GM12878 (cell line): ENCODE measurements around the gene PPP1CA. TPM values are rescaled to one million over a fixed set of nuclear protein-coding genes. Genes with fewer than 3 reads are reported as not detected.
A peak's percentile ranks its signal among the peaks of the same experiment; 100 is the strongest.

Experiments used
- BHLHE40 ChIP-seq, 2 experiments: fragments of 450-650 bp in 1 of 2; IDR thresholded peaks; 2 replicates each; pipeline ENCODE4 v1.6.1; 2011 to 2017; ENCODE audit warnings: low read depth in 2 of 2, borderline replicate concordance in 1 of 2, improper control_type of control experiment in 1 of 2, low read length in 1 of 2, mild to moderate bottlenecking in 1 of 2
- CHD1 ChIP-seq: IDR thresholded peaks from 2 replicates; pipeline ENCODE4 v1.6.1; 2012; ENCODE audit warnings: low read depth, low read length, improper control_type of control experiment
- HDGF ChIP-seq: fragments of 450-650 bp; IDR thresholded peaks from 2 replicates; pipeline ENCODE4 v1.6.1; 2016; ENCODE audit warnings: antibody characterized with exemption
- IKZF1 ChIP-seq: fragments of 450-650 bp; conservative IDR thresholded peaks from 2 replicates; pipeline ENCODE4 v1.6.1; 2017; ENCODE audit warnings: antibody characterized with exemption, mild to moderate bottlenecking
- NFYB ChIP-seq: IDR thresholded peaks from 2 replicates; pipeline ENCODE4 v1.6.1; 2011; ENCODE audit warnings: low read depth, mild to moderate bottlenecking, low read length, improper control_type of control experiment, moderate library complexity; ENCODE audit not compliant: insufficient read depth
- PKNOX1 ChIP-seq: fragments of 450-650 bp; IDR thresholded peaks from 2 replicates; pipeline ENCODE4 v1.6.1; 2016; ENCODE audit warnings: mild to moderate bottlenecking
- polyA plus RNA-seq, 11 experiments: library from polyadenylated mRNA; depleted of rRNA in 4 of 11; unstranded in 6 of 11; stranded (reverse) in 5 of 11; fragments of >200 nt; fragmentation: Nextera tagmentation in 4 of 11; fragmentation: Illumina TruSeq in 1 of 11; extraction: Ambion mirVana in 4 of 11; extraction: Trizol in 1 of 11; gene quantifications; 1 replicate in 1 of 11; 2 replicates in 10 of 11; pipeline versions ENCODE4 v1.2.1 to v1.2.3, GENCODE V29; 2011 to 2016; ENCODE audit warnings: inconsistent platforms in 2 of 11, missing spikeins in 2 of 11, low read depth in 1 of 11
- total RNA-seq, 4 experiments: library from RNA; depleted of rRNA in 3 of 4; stranded (reverse); fragments of >200 nt in 3 of 4; fragmentation: Illumina TruSeq in 1 of 4; extraction: Trizol in 1 of 4; gene quantifications; 2 replicates each; pipeline versions ENCODE4 v1.2.1 to v1.2.3, GENCODE V29; 2013 to 2021
- TF ChIP-seq, protein P1 (sequence below): IDR thresholded peaks from 2 replicates; pipeline ENCODE4 v1.6.1; 2011; ENCODE audit warnings: borderline replicate concordance, low read depth, mild to moderate bottlenecking, moderate library complexity, low read length; ENCODE audit not compliant: insufficient read depth, poor library complexity, severe bottlenecking

PPP1CA gene
- total and polyA plus RNA-seq, 10 of the 15 experiments (the other 5 are each of a cell fraction or from before 2014, with no cell fraction given) = 26.4 to 458 (median 240) TPM

DNA sequence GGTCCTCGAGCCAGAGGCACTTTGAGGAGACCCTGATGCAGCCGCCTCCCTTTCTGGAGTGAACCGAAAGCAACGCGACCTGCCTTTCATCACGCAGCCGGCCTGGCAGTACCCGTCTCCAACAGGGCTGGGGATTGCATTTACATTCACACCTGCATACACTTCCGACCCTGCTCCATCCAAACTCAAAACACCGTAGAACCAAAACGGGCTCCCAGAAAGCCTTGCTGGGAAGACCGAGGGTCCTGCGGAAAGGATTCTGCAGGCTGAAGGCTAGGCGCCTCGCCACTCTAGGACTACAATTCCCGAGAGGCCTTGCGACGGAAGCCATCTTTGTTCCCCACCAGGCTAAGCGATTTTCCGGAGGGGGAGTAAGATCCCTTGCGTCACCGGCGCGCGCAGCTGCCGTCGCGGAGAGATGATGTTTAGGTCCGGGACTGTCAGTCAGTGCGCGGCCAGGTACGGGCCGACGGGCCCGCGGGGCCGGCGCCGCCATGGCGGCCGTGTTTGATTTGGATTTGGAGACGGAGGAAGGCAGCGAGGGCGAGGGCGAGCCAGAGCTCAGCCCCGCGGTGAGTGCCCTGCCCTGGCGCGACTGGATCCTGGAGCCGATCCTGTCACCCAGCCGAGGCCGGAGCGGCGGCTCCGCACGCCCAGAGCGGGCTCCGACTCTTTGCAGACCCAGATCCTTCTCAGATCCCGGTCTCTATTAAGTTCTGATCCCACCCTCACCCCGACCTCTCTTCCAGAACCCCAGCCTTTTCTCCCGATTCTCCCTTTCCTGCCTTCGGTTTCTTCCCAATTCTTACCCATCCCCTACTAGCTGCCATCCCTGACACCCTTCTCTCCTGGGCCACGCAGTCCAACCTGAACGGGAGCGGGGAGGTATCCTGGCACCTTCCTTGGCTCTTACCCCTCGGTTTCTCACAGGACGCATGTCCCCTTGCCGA is 26.7 kb upstream of the PPP1CA start, which contains the start of gene RPS6KB2 (continued):
- peak; percentile 97 for TF ChIP-seq PKNOX1
- TF ChIP-seq, protein P1, sequence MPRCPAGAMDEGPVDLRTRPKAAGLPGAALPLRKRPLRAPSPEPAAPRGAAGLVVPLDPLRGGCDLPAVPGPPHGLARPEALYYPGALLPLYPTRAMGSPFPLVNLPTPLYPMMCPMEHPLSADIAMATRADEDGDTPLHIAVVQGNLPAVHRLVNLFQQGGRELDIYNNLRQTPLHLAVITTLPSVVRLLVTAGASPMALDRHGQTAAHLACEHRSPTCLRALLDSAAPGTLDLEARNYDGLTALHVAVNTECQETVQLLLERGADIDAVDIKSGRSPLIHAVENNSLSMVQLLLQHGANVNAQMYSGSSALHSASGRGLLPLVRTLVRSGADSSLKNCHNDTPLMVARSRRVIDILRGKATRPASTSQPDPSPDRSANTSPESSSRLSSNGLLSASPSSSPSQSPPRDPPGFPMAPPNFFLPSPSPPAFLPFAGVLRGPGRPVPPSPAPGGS = no peak
- no peak for TF ChIP-seq NFYB
- TF ChIP-seq CHD1 = no peak
- TF ChIP-seq HDGF = peak; percentile 67
- peak; percentile 43 to 62; a peak in 3 of 4 replicates for TF ChIP-seq BHLHE40 (IDR thresholded peaks at IDR 0.05; ENCODE audit: borderline replicate concordance in 1 of 2, low read depth in 2 of 2, low read length in 1 of 2)
- TF ChIP-seq IKZF1 = peak; percentile 96
